GM13977 (cell line): ENCODE data around the gene CLK3.

Experiments used
- DNase-seq: peaks from one replicate; pipeline ENCODE4 v3.0.0; 2012; ENCODE audit warnings: low spot score
- CTCF ChIP-seq: IDR thresholded peaks from 2 replicates; pipeline ENCODE4 v1.5.1; 2012; ENCODE audit warnings: mild to moderate bottlenecking, control low read depth; ENCODE audit not compliant: insufficient read depth; ENCODE audit errors: extremely low read depth, missing control alignments
- in situ Hi-C: fragments of 300-500 bp; cut with MboI; formaldehyde crosslinking; loops from one replicate; pipeline ENCODE4 v1.12.0; 2022; ENCODE audit warnings: low sequenced_read_pairs, low pct_unique_long_range_greater_than_20kb, mixed read lengths, inconsistent platforms; ENCODE audit not compliant: unreplicated experiment

CLK3 gene

GRCh38 chr15:74615508-74616365 lies at the start of gene CLK3:
Gene CLK3 (plus strand): TSS chr15:74615836. CDS start chr15:74619197, 3,361 bp downstream.
- no peak for TF ChIP-seq CTCF
- DNase-seq = peak; percentile 100
- in situ Hi-C loops = no loop called here

GRCh38 chr15:74568594-74568993 lies 47.0 kb upstream of the CLK3 start:
- TF ChIP-seq CTCF = no peak
- in situ Hi-C loops = no loop called here
- DNase-seq = no peak

GRCh38 chr15:74569731-74570070 lies 45.9 kb upstream of the CLK3 start:
- no peak for DNase-seq
- TF ChIP-seq CTCF = no peak
- in situ Hi-C loops = no loop called here

GRCh38 chr15:74571191-74571590 lies 44.4 kb upstream of the CLK3 start:
- in situ Hi-C loops = no loop called here
- no peak for DNase-seq
- TF ChIP-seq CTCF = no peak

GRCh38 chr15:74573987-74574386 lies 41.6 kb upstream of the CLK3 start:
- in situ Hi-C loops = no loop called here
- no peak for TF ChIP-seq CTCF
- no peak for DNase-seq

- DNase-seq = no peak
- in situ Hi-C loops = no loop called here
- no peak for TF ChIP-seq CTCF
These were observed 37.1 kb upstream of the CLK3 start for GRCh38 chr15:74578496-74578994.
